SU-DHL-6 (cell line): ENCODE results near the gene RSRC2.
"Not testable (repeated sequence)": the region's sequence is repeated elsewhere in the genome, so short reads cannot be mapped to it uniquely, and the experiment has no call there.

Experiments
- CTCF ChIP-seq: fragments of 200-600 bp; sonication (generic); IDR thresholded peaks from one replicate; pipeline ENCODE4 v1.5.1; 2017; ENCODE audit warnings: antibody characterized with exemption, mild to moderate bottlenecking, low read length, moderate library complexity; ENCODE audit not compliant: insufficient read depth, poor library complexity, severe bottlenecking
- EZH2phosphoT487 ChIP-seq: fragments of 200-600 bp; sonication (generic), shearing (Covaris generic); conservative IDR thresholded peaks from 2 replicates; pipeline ENCODE4 v1.6.1; 2018; ENCODE audit warnings: mild to moderate bottlenecking, antibody characterized with exemption, low read length, moderate library complexity, mixed read lengths

- TF ChIP-seq CTCF, EZH2phosphoT487: not testable (repeated sequence)
Observed at GRCh38 chr12:122487807-122488206, 38.9 kb downstream of the RSRC2 start.
